Erythroblast (primary cell): Measurements from ENCODE around the gene GGTA1.

ENCODE experiments used
- GATA1 ChIP-seq: IDR thresholded peaks from 2 replicates; pipeline ENCODE4 v1.6.1; 2011; ENCODE audit warnings: low read depth, mild to moderate bottlenecking, control low read depth, low read length, moderate library complexity
- POLR2A ChIP-seq: IDR thresholded peaks from 2 replicates; pipeline ENCODE4 v1.6.1; 2011; ENCODE audit warnings: mild to moderate bottlenecking, low read length

DNA sequence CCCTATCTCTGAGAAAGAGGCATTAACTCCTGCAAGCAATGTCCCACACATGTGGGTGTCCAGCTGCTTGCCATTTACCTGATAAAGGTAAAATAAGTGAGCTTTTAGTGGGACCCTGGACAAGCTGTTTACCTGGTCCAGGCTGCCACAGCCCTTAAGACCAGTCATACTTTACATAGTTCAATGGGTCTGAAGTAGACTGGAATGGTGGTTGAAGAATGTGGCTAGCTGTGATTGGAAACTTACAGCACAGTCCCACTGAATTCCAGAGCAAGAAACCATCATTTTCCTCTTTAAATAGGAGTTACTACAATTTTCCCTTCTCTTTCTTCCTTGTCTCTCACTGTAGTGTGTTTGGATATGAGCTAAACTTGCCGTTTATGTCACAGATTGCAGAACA, 60.6 kb downstream of the GGTA1 start:
- TF ChIP-seq POLR2A = no peak
- no peak for TF ChIP-seq GATA1
